GM18861 (cell line): ENCODE measurements around the gene DCAF6.
A peak's percentile ranks its signal among the peaks of the same experiment; 100 is the strongest.
"Not testable (repeated sequence)": the region's sequence is repeated elsewhere in the genome, so short reads cannot be mapped to it uniquely, and the experiment has no call there.

ENCODE experiments used
- ATAC-seq: cut with Tn5 transposase; IDR thresholded peaks from one replicate; pipeline ENCODE4 v1.9.1; 2021; ENCODE audit not compliant: unreplicated experiment

Gene DCAF6, protein sequence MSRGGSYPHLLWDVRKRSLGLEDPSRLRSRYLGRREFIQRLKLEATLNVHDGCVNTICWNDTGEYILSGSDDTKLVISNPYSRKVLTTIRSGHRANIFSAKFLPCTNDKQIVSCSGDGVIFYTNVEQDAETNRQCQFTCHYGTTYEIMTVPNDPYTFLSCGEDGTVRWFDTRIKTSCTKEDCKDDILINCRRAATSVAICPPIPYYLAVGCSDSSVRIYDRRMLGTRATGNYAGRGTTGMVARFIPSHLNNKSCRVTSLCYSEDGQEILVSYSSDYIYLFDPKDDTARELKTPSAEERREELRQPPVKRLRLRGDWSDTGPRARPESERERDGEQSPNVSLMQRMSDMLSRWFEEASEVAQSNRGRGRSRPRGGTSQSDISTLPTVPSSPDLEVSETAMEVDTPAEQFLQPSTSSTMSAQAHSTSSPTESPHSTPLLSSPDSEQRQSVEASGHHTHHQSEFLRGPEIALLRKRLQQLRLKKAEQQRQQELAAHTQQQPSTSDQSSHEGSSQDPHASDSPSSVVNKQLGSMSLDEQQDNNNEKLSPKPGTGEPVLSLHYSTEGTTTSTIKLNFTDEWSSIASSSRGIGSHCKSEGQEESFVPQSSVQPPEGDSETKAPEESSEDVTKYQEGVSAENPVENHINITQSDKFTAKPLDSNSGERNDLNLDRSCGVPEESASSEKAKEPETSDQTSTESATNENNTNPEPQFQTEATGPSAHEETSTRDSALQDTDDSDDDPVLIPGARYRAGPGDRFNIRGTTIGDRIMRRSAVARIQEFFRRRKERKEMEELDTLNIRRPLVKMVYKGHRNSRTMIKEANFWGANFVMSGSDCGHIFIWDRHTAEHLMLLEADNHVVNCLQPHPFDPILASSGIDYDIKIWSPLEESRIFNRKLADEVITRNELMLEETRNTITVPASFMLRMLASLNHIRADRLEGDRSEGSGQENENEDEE

GRCh38 chr1:167936068-167936929, at the start of gene DCAF6:
DCAF6 (plus strand) TSS chr1:167936683; CDS start chr1:167936912, 229 bp downstream.
- ATAC-seq = peak; percentile 79

DNA sequence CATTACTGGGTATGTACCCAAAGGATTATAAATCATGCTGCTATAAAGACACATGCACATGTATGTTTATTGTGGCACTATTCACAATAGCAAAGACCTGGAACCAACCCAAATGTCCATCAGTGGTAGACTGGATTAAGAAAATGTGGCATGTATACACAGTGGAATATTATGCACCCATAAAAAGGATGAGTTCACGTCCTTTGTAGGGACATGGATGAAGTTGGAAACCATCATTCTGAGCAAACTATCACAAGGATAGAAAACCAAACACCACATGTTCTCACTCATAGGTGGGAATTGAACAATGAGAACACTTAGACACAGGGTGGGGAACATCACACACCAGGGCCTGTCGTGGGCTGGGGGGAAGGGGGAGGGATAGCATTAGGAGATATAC, 49.3 kb upstream of the DCAF6 start:
- ATAC-seq = not testable (repeated sequence)

DNA sequence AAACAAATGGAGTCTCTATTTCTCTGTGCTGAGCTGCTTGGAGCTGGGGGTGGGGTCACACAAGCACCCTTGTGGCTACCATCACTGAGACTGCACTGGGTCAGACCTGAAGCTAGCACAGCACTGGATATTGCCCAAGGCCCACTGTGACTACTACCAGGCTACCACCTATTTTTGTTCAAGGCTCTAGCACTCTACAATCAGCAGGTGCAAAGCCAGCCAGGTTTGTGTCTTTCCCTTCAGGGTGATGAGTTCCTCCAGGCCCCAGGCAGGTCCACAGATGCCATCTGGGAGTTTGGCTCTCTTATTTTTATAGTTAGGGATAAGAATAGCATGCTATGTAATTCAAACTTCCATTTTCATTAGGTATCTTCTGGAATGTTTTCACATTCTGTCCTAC, 46.1 kb upstream of the DCAF6 start:
- ATAC-seq = no peak

DNA sequence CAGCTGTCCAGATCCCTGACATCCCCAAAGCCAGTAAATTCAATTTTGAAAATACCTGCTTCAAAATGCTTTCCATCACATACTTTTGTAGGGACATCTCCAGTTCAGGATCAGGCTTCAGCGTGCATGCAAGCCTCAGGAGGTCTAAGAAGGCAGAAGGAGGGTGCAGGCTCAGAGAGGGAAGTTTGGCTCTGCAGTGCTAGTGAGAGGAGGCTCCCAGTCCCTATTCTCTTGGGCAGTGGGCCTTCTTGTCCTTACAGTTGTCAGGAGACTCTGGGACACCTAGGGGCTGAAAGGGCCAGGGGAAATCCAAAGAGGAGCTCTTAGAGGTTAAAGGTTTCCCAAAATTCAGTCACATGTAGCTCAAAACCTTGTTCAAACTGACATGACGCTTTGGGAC, 42.7 kb upstream of the DCAF6 start:
- no peak for ATAC-seq

GRCh38 chr1:167898578-167899222, 37.8 kb upstream of the DCAF6 start:
- no peak for ATAC-seq

- ATAC-seq = peak; percentile 89
Measured at GRCh38 chr1:167899253-167899681, 37.2 kb upstream of the DCAF6 start.

DNA sequence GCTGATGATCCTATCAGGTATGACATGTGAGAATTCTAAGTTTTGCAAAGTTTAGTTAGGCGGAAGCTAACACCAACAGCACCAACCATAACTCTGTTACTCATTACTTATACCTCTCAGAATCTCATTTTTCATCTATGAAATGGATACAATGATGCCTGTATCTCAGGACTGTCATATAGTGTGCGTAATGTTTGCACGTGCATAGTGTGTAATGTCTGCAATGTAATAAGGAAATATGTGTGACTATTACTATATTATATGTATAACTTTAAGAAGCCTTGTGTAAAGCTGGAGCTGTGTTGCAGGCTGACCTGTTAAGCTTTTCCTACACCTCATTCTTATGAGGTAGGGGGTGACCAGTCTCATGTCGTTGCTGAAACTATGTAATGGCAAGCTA, 35.6 kb upstream of the DCAF6 start:
- no peak for ATAC-seq

GRCh38 chr1:167904652-167905130, 31.8 kb upstream of the DCAF6 start:
- no peak for ATAC-seq

- no peak for ATAC-seq
Measured at GRCh38 chr1:167905182-167905581, 31.3 kb upstream of the DCAF6 start.

GRCh38 chr1:167905671-167906070, 30.8 kb upstream of the DCAF6 start:
- ATAC-seq = no peak

GRCh38 chr1:167909691-167910180, 26.7 kb upstream of the DCAF6 start:
- no peak for ATAC-seq

- ATAC-seq = no peak
Measured at GRCh38 chr1:167910530-167910929, 26.0 kb upstream of the DCAF6 start.

- ATAC-seq = no peak
Measured at GRCh38 chr1:167911413-167911812, 25.1 kb upstream of the DCAF6 start.

DNA sequence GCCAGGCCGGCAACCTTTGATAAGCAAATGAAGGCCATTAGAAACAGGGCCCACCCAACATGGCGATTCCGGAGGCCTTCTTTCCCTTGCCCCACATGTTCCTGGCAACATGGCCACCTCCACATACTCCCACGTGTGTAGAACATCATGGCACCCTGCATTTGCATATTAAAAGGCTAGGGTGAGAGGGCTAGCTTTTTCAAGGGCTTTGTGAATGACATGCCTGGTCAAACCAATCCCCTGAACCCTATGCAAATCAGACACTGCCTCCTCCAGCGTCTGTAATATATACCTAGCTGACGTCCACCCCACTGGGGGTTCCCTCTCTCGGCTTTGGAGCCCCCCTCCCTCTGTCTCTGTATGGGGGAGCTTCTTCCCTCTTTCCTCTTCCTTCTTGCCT, 24.2 kb upstream of the DCAF6 start:
- no peak for ATAC-seq

DNA sequence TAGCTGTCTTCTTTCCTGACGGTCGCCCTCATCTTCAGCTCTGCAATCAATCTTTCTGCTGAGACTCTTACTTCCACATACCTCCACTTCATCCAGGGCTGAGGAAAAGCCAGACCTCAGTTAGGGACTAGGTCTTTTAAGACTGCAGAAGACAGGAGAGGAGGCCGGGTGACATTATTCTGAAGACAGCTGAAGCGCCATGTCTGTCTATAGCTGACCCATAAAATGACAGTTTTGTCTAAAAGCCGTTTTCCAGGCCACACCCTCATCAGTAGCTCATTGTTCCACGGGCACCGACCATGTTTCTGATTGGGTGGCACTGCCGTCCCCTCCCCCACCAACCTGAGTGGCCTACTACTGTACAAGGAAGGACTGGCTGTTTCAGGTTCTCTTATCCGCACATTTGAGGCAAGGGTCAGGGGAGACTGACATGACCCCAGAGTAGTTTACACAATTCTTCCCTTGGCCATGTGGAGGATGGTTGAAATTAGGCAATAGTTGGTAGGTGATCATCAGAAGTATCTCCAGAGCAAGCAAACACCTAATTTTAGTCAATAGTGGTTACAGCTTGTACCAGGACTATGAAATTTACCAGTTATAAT, 22.5 kb upstream of the DCAF6 start, which contains the start of gene ADCY10:
TSS of gene ADCY10 (minus strand) at position 240 of the 602 bp plus-strand sequence. CDS start 8,994 bp downstream, outside the sequence.
- ATAC-seq = no peak

DNA sequence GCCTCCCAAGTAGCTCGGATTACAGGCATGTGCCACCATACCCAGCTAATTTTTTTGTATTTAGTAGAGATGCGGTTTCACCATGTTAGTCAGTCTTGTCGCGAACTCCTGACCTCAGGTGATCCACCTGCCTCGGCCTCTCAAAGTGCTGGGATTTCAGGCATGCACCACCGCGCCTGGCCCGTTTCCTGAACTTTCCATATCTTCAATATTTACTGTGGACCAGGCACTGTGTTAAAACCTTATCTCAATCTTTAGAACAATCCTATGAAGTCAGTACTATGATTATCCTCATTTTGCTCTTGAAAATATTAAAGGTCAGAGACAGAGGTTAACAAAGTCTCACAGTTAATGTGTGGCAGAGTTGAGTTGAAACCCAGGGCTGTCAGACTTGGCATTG, 20.9 kb upstream of the DCAF6 start:
- no peak for ATAC-seq

DNA sequence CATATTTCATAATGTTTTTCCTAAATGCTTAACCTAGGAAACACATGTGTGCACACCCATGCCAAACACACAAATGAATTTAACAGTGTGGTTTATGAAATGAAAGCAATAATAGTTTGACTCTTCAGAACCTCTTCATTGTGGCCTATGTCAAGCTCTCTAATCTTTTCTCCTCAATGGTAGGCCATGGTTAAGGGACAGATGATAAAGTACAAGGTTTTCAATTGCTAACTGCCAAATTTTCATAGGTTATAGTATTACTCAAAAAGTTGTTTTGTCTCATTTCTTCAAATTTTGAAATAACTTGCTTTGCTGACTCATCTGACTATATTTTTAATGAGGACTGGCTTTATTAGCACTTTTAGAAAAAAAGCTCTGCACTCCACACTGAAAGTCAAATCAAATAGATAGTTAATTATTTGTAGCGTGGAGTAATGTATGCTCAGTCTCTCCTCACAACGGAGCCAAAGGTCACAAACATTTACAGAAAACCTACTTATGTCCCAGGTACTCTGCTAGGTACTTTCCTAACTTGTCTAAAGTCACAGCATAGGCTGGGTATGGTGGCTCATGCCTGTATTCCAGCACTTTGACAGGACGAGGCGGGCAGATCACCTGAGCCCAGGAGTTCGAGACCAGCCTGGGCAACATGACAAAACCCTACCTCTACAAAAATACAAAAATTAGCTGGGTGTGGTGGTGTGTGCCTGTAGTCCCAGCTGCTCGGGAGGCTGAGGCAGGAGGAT, 19.5 kb upstream of the DCAF6 start:
- ATAC-seq = no peak

DNA sequence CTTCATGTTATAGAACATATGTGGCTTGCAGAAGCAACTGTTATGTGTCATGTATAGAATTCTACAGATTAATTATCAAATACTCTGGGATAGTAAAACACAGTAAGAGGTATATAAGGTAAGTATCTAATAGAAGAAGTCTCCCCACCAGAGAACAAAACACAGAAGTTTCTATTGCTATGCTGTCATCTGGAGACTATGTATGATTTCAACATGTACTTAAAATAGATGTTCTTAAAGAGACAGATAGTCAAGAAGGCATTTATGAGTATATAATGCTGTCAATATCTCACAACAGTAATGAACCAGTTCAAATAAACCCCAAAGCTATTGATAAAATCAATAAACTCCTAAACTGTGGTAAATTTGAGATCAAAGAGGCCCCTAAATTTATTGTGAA, 14.5 kb upstream of the DCAF6 start:
- ATAC-seq = no peak

GRCh38 chr1:167922611-167923074, 13.8 kb upstream of the DCAF6 start:
- ATAC-seq = no peak
